Measurements from ENCODE around the gene RAB30. TPM values are rescaled to one million over a fixed set of nuclear protein-coding genes. Genes with fewer than 3 reads are reported as not detected.

RAB30 gene
- total RNA-seq, 1 experiment from 2014 or later = 1.5 TPM

DNA sequence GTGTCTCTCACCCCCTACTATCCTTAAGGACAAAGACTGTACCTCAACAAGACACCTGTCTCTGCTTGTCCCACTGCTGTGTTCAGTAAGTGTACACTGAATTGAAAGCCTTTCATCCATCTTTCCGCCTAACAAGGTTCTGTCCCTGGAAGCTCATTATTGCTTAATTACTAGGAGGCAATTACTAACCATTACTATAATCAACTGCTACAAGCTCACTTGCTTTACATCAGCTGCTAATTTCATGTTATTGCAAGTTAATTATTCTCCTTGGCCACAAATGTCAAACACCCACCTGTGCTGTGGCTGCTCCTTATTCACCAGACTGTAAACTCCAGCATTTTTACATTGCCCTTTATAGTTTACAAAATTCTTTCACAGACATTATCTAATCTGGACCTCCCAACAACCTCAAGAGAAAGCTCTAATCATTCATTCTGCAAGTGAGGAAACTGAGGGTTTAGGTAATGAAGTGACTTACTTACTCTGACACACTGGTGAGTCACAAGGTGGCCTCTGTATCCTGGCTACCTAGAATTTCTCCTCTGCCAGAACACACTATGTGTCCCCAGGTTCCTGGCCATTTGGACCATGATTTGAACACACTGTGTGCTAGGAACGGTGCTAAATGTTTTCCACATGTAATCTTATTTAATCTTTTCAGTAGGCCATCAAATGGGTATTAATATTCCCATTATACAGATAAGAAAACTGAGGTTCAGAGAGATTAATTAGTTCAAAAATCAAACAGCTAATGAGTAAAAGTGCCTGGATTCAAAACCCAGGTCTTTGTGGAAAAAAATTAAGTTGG, 66.7 kb downstream of the RAB30 start:
- Mint-ChIP-seq H3K9me3 (ENCODE audit: low read depth, unreplicated experiment) (no peaks in the 10 kb centered on the region), H3K4me1 (ENCODE audit: low read depth, unreplicated experiment) (no peaks in the 10 kb centered on the region), H3K4me3 (ENCODE audit: low read depth, unreplicated experiment) (no peak overlapping the region), H3K27me3 (ENCODE audit: unreplicated experiment) (no peaks in the 10 kb centered on the region), H3K27ac (ENCODE audit: unreplicated experiment) (no peak overlapping the region), H3K36me3 (ENCODE audit: insufficient read depth, unreplicated experiment) (no peaks in the 10 kb centered on the region)
- CTCF ChIA-PET = no interaction called here
- no peak for DNase-seq
- intact Hi-C loops (cut with micrococcal nuclease; ENCODE audit: unreplicated experiment) = no loop called here
- BruUV-seq (replicated peaks) = no TSS peak
- no peak for TF ChIP-seq CTCF (IDR thresholded peaks at IDR 0.05; ENCODE audit: unreplicated experiment)

DNA sequence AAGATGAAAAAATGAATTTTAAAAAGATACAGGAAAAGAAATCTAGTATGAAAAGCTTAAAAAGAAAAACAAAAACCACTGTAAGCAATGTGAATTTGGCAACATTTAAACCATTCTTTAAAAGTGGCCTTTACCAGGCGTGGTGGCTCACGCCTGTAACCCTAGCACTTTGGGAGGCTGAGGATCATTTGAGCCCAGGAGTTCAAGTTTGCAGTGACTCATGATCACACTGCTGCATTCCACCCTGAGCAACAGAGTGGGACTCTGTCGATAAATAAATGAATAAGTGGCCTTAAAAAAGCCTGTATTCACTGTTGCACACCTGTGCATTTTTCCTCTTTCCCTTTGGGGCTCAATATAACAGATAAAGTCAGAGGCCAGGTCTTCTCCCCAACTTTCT, 69.2 kb downstream of the RAB30 start:
- no TSS peak for BruUV-seq (replicated peaks)
- no peak overlapping the region for H3K4me3 Mint-ChIP-seq (ENCODE audit: low read depth, unreplicated experiment)
- no peaks in the 10 kb centered on the region for H3K36me3 Mint-ChIP-seq (ENCODE audit: insufficient read depth, unreplicated experiment)
- no peak overlapping the region for H3K27ac Mint-ChIP-seq (ENCODE audit: unreplicated experiment)
- no peaks in the 10 kb centered on the region for H3K4me1 Mint-ChIP-seq (ENCODE audit: low read depth, unreplicated experiment)
- no peaks in the 10 kb centered on the region for H3K27me3 Mint-ChIP-seq (ENCODE audit: unreplicated experiment)
- no peaks in the 10 kb centered on the region for H3K9me3 Mint-ChIP-seq (ENCODE audit: low read depth, unreplicated experiment)
- TF ChIP-seq CTCF (IDR thresholded peaks at IDR 0.05; ENCODE audit: unreplicated experiment) = no peak
- DNase-seq = no peak
- CTCF ChIA-PET = interaction anchor here (0.6 kb wide), 1 partner anchor 385 kb away, joined by 6 read pairs; no protein-coding TSS in a partner anchor
- intact Hi-C loops (cut with micrococcal nuclease; ENCODE audit: unreplicated experiment) = no loop called here

DNA sequence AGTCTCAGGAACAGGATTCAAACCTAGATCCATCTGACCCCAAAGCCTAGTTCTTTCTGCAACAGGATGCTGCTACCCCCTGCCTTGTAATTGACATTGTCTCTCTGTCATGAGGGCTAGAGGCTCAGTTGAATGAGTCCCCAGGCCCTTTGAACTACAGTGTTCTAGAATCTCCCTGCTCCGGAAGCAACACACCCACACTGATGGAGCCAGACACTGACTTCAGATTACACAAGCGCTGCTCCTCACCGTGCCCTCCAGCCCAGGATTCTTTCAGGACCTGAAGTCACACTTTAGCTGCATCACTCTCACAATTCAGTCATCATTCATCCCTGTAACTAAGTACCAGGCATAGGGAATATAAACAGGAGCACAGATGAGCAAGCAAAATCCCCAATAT, 69.6 kb downstream of the RAB30 start:
- Mint-ChIP-seq H3K27ac (ENCODE audit: unreplicated experiment) (no peak overlapping the region), H3K27me3 (ENCODE audit: unreplicated experiment) (no peaks in the 10 kb centered on the region), H3K36me3 (ENCODE audit: insufficient read depth, unreplicated experiment) (no peaks in the 10 kb centered on the region), H3K4me3 (ENCODE audit: low read depth, unreplicated experiment) (no peak overlapping the region), H3K9me3 (ENCODE audit: low read depth, unreplicated experiment) (no peaks in the 10 kb centered on the region), H3K4me1 (ENCODE audit: low read depth, unreplicated experiment) (no peaks in the 10 kb centered on the region)
- DNase-seq = no peak
- no TSS peak for BruUV-seq (replicated peaks)
- intact Hi-C loops (cut with micrococcal nuclease; ENCODE audit: unreplicated experiment) = no loop called here
- TF ChIP-seq CTCF (IDR thresholded peaks at IDR 0.05; ENCODE audit: unreplicated experiment) = no peak
- CTCF ChIA-PET = interaction anchor here (0.6 kb wide), 1 partner anchor 386 kb away, joined by 6 read pairs; no protein-coding TSS in a partner anchor

GRCh38 chr11:83000381-83000780, 71.3 kb downstream of the RAB30 start:
- Mint-ChIP-seq H3K4me3 (ENCODE audit: low read depth, unreplicated experiment) (no peak overlapping the region), H3K4me1 (ENCODE audit: low read depth, unreplicated experiment) (no peaks in the 10 kb centered on the region), H3K27ac (ENCODE audit: unreplicated experiment) (no peak overlapping the region), H3K27me3 (ENCODE audit: unreplicated experiment) (no peaks in the 10 kb centered on the region), H3K9me3 (ENCODE audit: low read depth, unreplicated experiment) (no peaks in the 10 kb centered on the region), H3K36me3 (ENCODE audit: insufficient read depth, unreplicated experiment) (no peaks in the 10 kb centered on the region)
- CTCF ChIA-PET = no interaction called here
- no peak for TF ChIP-seq CTCF (IDR thresholded peaks at IDR 0.05; ENCODE audit: unreplicated experiment)
- intact Hi-C loops (cut with micrococcal nuclease; ENCODE audit: unreplicated experiment) = no loop called here
- no peak for DNase-seq
- BruUV-seq (replicated peaks) = no TSS peak

All from Calu3 (cell line).